GM21825 (cell line): ENCODE results near the gene ELMO1.
A peak's percentile ranks its signal among the peaks of the same experiment; 100 is the strongest.

ENCODE experiments used
- ATAC-seq: cut with Tn5 transposase; IDR thresholded peaks from one replicate; pipeline ENCODE4 v1.9.1; 2021; ENCODE audit warnings: mild to moderate bottlenecking, moderate library complexity; ENCODE audit not compliant: unreplicated experiment

Gene ELMO1

GRCh38 chr7:37376386-37376785 is 72.3 kb downstream of the ELMO1 start:
- ATAC-seq = no peak

GRCh38 chr7:37372750-37373149 is 75.9 kb downstream of the ELMO1 start:
- ATAC-seq = no peak

GRCh38 chr7:37371755-37372154 is 76.9 kb downstream of the ELMO1 start:
- ATAC-seq = no peak

- no peak for ATAC-seq
These were observed 78.8 kb downstream of the ELMO1 start for GRCh38 chr7:37369906-37370305.

GRCh38 chr7:37368540-37368939 is 80.1 kb downstream of the ELMO1 start:
- ATAC-seq = no peak

- no peak for ATAC-seq
These were observed 81.7 kb downstream of the ELMO1 start for GRCh38 chr7:37367010-37367409.

- no peak for ATAC-seq
These were observed 82.2 kb downstream of the ELMO1 start for GRCh38 chr7:37366445-37366844.

GRCh38 chr7:37365405-37365804 is 83.3 kb downstream of the ELMO1 start:
- ATAC-seq = no peak

- no peak for ATAC-seq
These were observed 83.8 kb downstream of the ELMO1 start for GRCh38 chr7:37364856-37365255.

GRCh38 chr7:37363536-37364491 is 84.8 kb downstream of the ELMO1 start:
- ATAC-seq = no peak

GRCh38 chr7:37362802-37363201 is 85.9 kb downstream of the ELMO1 start:
- ATAC-seq = no peak

GRCh38 chr7:37360484-37360883 is 88.2 kb downstream of the ELMO1 start:
- ATAC-seq = no peak

- no peak for ATAC-seq
These were observed 88.8 kb downstream of the ELMO1 start for GRCh38 chr7:37359662-37360444.

- ATAC-seq = no peak
These were observed 89.5 kb downstream of the ELMO1 start for GRCh38 chr7:37359180-37359579.

- no peak for ATAC-seq
These were observed 91.0 kb downstream of the ELMO1 start for GRCh38 chr7:37357637-37357996.

- no peak for ATAC-seq
These were observed 91.6 kb downstream of the ELMO1 start for GRCh38 chr7:37356911-37357636.

GRCh38 chr7:37354656-37355131 is 94.0 kb downstream of the ELMO1 start:
- no peak for ATAC-seq

- ATAC-seq = no peak
These were observed 94.6 kb downstream of the ELMO1 start for GRCh38 chr7:37353949-37354655.

- peak; percentile 53 for ATAC-seq
These were observed 95.4 kb downstream of the ELMO1 start for GRCh38 chr7:37352974-37353948.
